ENCODE results near the gene NUDT7.

- TF ChIP-seq POLR2AphosphoS5 (IDR thresholded peaks at IDR 0.05; ENCODE audit: insufficient read depth, low read depth, low read length) (no peak), MAX (IDR thresholded peaks at IDR 0.05; ENCODE audit: insufficient read depth, insufficient read length) (no peak), CTCF (IDR thresholded peaks at IDR 0.05; ENCODE audit: extremely low read depth in 1 of 2, insufficient read depth in 1 of 2, low read depth in 1 of 2, low read length in 2 of 2) (no peak)
These were observed 42.4 kb upstream of the NUDT7 start for GRCh38 chr16:77679901-77680300.

Data from endothelial cell of umbilical vein (primary cell).